Activated CD4-positive, CD25-positive, alpha-beta regulatory T cell treated with anti-CD3 and anti-CD28 coated beads, Interleukin-2, amount 50 U/mL, for 16 hours (primary cell): ENCODE measurements around the gene CDO1.

Source experiments
- DNase-seq: peaks from one replicate; pipeline ENCODE4 v3.0.0-alpha.2; 2020; ENCODE audit warnings: low read depth, low spot score

CDO1 gene

GRCh38 chr5:115785381-115786065, 30.9 kb downstream of the CDO1 start:
- DNase-seq, result no peak

DNA sequence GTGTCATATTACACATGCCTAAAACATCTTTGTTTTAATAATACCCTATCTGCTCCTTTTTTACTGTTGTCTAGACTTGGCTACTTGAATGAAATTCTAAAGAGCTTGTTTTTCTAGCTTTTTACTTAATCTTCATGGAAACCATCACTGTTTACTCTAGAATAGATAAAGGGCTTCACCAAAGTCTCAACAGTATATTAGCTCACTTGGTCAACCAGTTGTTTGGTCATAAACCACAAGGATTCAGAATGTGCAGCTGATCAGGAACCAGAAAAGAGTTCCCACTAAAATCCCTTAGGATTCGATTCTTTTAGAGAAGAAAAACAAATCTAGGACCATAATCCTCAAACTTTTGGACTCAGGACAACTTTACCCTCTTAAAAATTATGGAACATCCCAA, 38.0 kb downstream of the CDO1 start:
- no peak for DNase-seq

DNA sequence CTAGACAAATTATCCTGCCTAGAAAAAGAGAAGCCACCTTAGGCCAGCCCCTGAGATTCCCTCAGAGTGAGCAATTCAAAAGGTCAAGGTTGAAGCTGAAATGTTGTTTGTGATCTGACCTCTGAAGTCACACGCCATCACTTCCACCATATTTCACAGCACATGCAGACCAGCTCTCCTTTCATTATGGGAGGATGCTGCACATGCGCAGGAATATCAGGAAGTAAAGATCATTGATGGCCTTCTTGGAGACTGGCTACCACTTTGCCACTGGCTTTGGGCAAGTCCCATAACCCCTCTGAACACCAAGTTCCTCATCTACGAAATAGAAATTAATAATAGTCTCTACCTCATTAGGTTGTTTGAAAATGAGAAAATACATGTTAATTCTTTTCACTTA, 39.5 kb downstream of the CDO1 start:
- no peak for DNase-seq

DNA sequence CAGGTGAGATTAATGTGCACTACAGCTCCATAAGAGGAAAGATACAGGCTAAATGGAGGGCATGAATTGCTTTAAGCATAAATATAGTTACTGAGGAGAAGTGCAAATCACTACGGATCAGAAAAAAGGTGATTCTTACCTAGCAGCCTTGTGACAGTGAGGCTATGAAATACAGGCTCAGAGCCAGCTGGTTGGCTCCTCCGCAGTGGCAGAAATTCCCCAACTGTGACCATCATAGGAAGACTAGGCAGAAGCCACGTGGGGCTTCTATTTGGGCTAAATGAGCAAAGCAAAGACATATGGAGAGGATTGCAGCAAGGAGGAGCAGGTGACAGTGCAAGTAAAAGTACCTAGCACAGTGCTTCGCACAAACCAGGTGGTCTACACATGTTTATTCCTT, 40.5 kb downstream of the CDO1 start:
- no peak for DNase-seq

GRCh38 chr5:115774684-115775083, 41.8 kb downstream of the CDO1 start:
- DNase-seq, result no peak

DNA sequence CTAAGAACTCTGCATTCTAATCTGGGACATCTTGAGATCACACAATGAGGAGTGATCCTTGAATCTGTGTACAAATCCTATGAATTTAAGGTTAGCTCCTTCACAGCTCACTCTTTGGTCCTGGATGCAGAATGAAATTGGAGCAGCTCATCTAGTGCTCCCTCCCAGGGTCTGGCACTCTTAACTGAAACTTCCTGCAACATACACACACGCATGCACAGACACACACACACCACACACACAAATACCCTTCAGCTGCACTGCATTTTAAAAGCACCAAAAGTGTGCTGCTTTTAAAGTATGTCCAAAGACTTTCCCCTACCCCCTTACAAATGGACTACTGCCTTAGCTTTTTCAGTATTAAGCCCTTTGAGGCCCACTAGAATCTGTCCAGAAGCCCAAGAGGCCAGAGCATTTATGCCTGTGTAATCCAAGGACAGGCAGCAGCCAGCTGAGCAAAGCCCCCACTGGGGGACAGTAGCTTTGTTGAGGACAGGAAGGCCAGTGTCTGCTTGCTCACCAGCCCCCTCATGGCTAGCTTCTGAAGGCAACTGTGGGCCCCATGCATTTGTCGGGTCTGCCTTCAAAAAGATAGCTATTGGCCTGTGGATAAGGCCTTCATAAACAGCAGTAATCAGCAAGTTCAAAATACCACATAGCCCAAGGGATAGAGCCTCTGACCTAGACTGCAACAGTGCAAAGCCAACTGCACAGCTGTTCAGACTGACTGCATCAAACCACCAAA, 43.6 kb downstream of the CDO1 start:
- no peak for DNase-seq

DNA sequence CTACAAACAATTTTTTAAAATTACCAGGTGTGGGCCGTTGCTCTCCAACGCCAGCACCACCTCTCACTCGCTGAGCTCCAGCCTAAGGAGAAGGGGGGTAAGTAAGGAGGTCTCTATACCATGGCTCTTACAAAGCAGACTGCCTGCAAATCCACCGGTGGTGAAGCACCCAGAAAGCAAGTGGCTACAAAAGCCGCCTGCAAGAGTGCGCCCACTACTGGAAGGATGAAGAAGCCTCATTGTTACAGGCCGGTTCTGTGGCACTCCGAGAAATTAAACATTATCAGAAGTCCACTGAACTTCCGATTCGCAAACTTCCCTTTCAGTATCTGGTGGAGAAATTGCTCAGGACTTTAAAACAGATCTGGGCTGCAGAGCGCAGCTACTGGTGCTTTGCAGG, 46.0 kb downstream of the CDO1 start:
- DNase-seq, result no peak

DNA sequence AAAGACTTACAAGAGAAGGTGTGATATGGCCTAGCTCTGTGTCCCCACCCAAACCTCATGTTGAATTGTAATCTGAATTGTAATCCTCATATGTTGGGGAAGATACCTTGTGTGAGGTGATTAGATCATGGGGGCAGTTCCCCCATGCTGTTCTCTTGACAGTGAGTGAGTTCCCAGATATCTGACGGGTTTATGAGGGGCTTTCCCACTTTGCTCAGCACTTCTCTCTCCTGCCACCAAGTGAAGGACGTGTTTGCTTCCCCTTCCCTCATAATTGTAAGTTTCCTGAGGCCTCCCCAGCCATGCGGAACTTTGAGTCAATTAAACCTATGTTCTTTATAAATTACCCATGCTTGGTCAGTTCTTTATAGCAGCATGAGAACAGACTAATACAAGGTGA, 49.0 kb downstream of the CDO1 start:
- DNase-seq, result no peak

GRCh38 chr5:115766608-115767007, 49.9 kb downstream of the CDO1 start:
- DNase-seq, result no peak

DNA sequence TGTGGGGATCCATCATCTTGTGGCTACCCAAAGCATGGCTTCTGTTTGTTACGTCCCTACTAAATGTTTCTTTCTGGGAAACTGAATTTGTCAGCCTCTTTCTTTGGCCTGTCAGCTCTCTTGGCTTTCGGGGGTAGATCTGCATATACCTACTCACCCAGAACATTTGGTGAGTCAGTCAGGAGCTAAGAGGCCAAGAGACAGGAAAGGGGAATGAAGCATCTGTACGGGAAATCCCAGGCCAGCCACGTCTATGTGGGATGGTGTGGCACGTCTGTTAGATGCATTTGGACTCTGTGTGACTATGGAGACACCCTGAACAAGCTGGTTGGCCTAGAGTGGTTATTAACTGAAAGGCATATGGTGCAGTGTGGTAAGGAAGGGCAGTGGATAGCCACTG, 58.1 kb downstream of the CDO1 start:
- DNase-seq, result no peak

GRCh38 chr5:115755675-115756074, 60.8 kb downstream of the CDO1 start:
- no peak for DNase-seq
